ENCODE results near the gene ATRNL1.

- TF ChIP-seq USF2 (CRISPR knock-in tag; IDR thresholded peaks at IDR 0.05): no peak
- TF ChIP-seq CTCF (IDR thresholded peaks at IDR 0.05): no peak
- no peak for TF ChIP-seq JUN (CRISPR knock-in tag; IDR thresholded peaks at IDR 0.05)
These were observed 390.1 kb downstream of the ATRNL1 start for GRCh38 chr10:115483294-115483693.
